Type B pancreatic cell (in vitro differentiated cells): ENCODE measurements around the gene TAS1R3. TPM values are rescaled to one million over a fixed set of nuclear protein-coding genes. Genes with fewer than 3 reads are reported as not detected.
A peak's percentile ranks its signal among the peaks of the same experiment; 100 is the strongest.
"Not testable (repeated sequence)": the region's sequence is repeated elsewhere in the genome, so short reads cannot be mapped to it uniquely, and the experiment has no call there.

Experiments
- DNase-seq: peaks from one replicate; pipeline ENCODE4 v3.0.0; 2021; ENCODE audit warnings: mixed read lengths; ENCODE audit not compliant: unreplicated experiment; ENCODE audit errors: extremely low spot score
- H3K27ac Mint-ChIP-seq: 2 replicates; pipeline ENCODE4 v1.8.0; 2021; ENCODE audit warnings: mild to moderate bottlenecking, mixed read lengths
- H3K27me3 Mint-ChIP-seq: 2 replicates; pipeline ENCODE4 v1.8.0; 2021; ENCODE audit warnings: mixed read lengths
- H3K36me3 Mint-ChIP-seq: 2 replicates; pipeline ENCODE4 v1.8.0; 2021; ENCODE audit warnings: mixed read lengths
- H3K4me1 Mint-ChIP-seq: one replicate; pipeline ENCODE4 v1.8.0; 2021; ENCODE audit warnings: mixed read lengths; ENCODE audit not compliant: unreplicated experiment
- H3K4me3 Mint-ChIP-seq: 2 replicates; pipeline ENCODE4 v1.8.0; 2021; ENCODE audit warnings: mild to moderate bottlenecking, mixed read lengths
- H3K9me3 Mint-ChIP-seq: 2 replicates; pipeline ENCODE4 v1.8.0; 2021; ENCODE audit warnings: mixed read lengths
- total RNA-seq: library from RNA; stranded (reverse); gene quantifications from 2 replicates; pipeline ENCODE4 v1.2.1, GENCODE V29; 2021; ENCODE audit warnings: low replicate concordance
- TF ChIP-seq, protein P1 (sequence below): fragments of 200-600 bp; sonication (generic); conservative IDR thresholded peaks from 2 replicates; pipeline ENCODE4 v1.5.0; 2021; ENCODE audit warnings: antibody characterized with exemption, mild to moderate bottlenecking

The TAS1R3 gene
- total RNA-seq, 1 donor from 2014 or later: 0.89 TPM

DNA sequence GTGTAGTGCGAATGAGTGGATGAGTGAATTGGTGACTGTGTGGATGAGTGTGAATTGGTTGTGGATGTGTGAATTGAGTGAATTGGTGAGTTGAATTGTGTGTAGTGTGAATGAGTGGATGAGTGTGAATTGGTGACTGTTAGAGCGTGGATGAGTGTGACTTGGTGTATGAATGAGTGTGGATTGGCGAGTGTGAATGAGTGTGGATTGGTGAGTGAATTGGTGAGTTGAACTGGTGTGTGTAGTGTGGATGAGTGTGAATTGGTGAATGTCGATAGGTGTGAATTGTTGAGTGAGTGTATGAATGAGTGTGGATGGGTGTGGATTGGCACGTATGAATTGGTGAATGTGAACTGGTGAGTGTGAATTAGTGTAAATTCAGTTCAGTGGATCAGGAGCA lies 36.2 kb downstream of the TAS1R3 start:
- H3K36me3 Mint-ChIP-seq: no peaks in the 10 kb centered on the region
- no peak overlapping the region for H3K27ac Mint-ChIP-seq
- no peak for DNase-seq
- H3K9me3 Mint-ChIP-seq: no peaks in the 10 kb centered on the region
- no peak overlapping the region for H3K4me3 Mint-ChIP-seq
- TF ChIP-seq, protein P1, sequence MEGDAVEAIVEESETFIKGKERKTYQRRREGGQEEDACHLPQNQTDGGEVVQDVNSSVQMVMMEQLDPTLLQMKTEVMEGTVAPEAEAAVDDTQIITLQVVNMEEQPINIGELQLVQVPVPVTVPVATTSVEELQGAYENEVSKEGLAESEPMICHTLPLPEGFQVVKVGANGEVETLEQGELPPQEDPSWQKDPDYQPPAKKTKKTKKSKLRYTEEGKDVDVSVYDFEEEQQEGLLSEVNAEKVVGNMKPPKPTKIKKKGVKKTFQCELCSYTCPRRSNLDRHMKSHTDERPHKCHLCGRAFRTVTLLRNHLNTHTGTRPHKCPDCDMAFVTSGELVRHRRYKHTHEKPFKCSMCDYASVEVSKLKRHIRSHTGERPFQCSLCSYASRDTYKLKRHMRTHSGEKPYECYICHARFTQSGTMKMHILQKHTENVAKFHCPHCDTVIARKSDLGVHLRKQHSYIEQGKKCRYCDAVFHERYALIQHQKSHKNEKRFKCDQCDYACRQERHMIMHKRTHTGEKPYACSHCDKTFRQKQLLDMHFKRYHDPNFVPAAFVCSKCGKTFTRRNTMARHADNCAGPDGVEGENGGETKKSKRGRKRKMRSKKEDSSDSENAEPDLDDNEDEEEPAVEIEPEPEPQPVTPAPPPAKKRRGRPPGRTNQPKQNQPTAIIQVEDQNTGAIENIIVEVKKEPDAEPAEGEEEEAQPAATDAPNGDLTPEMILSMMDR: no peak
- peaks cover under 1% of the 10 kb centered on the region for H3K4me1 Mint-ChIP-seq
- no peaks in the 10 kb centered on the region for H3K27me3 Mint-ChIP-seq

- not testable (repeated sequence) for H3K27ac Mint-ChIP-seq
Measured at GRCh38 chr1:1370094-1370493, 39.0 kb downstream of the TAS1R3 start.

DNA sequence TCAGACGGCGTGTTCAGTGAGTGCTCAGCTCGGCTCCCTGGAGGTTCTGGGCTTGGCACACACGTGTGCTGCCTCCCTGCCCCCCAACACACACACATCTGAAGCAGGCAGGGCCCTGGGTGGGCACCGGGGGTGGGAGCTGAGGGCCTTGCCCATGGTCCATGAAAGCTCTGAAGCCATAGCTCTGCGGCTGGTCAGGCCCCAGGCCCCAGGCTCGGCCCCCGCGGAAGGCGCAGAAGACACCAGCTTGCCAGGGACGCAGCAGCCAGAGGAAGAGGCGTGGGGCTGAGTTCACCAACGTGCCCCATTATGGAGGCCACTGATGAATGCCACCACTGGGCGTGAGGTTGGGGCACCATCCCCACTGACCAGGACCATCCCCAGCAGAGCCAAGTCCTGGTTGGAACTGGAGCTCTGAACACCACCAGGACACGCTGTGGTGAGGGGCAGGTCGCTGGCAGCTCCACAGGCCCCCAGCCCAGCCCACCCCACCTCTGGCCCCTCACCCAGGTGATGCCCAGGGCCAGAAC lies 39.8 kb downstream of the TAS1R3 start:
- H3K4me1 Mint-ChIP-seq: peaks cover 4% of the 10 kb centered on the region
- H3K27me3 Mint-ChIP-seq: peaks cover 3% of the 10 kb centered on the region
- H3K36me3 Mint-ChIP-seq: peaks cover 4% of the 10 kb centered on the region
- TF ChIP-seq, protein P1: no peak
- no peaks in the 10 kb centered on the region for H3K9me3 Mint-ChIP-seq
- no peak overlapping the region for H3K27ac Mint-ChIP-seq
- no peak overlapping the region for H3K4me3 Mint-ChIP-seq
- DNase-seq: no peak

More at GRCh38 chr1:1370094-1370493, 39.0 kb downstream of the TAS1R3 start:
- H3K36me3 Mint-ChIP-seq, H3K4me1 Mint-ChIP-seq, H3K9me3 Mint-ChIP-seq, H3K27me3 Mint-ChIP-seq, DNase-seq, H3K4me3 Mint-ChIP-seq: not testable (repeated sequence)

DNA sequence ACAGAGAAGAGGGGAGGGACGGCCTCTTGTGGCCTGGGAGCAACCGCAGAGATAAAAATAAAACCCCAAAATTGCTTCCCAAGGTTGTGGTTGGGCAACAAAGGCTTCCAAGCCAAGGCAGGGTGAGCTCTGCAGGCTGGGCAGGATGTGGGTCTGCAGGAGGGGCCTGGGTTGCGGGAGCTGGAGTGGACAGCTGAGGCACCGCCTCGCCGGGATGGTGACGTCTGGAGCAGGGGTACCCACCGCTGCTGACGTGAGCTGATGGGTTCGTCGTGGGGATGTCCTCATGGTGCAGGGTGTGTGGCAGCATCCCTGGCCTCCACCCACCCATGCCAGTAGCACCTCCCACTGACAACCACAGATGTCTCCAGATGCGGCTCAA lies 40.3 kb downstream of the TAS1R3 start:
- peaks cover 3% of the 10 kb centered on the region for H3K27me3 Mint-ChIP-seq
- H3K36me3 Mint-ChIP-seq: peaks cover 4% of the 10 kb centered on the region
- H3K4me3 Mint-ChIP-seq: no peak overlapping the region
- TF ChIP-seq, protein P1: no peak
- H3K27ac Mint-ChIP-seq: no peak overlapping the region
- peaks cover 4% of the 10 kb centered on the region for H3K4me1 Mint-ChIP-seq
- DNase-seq: no peak
- H3K9me3 Mint-ChIP-seq: no peaks in the 10 kb centered on the region

DNA sequence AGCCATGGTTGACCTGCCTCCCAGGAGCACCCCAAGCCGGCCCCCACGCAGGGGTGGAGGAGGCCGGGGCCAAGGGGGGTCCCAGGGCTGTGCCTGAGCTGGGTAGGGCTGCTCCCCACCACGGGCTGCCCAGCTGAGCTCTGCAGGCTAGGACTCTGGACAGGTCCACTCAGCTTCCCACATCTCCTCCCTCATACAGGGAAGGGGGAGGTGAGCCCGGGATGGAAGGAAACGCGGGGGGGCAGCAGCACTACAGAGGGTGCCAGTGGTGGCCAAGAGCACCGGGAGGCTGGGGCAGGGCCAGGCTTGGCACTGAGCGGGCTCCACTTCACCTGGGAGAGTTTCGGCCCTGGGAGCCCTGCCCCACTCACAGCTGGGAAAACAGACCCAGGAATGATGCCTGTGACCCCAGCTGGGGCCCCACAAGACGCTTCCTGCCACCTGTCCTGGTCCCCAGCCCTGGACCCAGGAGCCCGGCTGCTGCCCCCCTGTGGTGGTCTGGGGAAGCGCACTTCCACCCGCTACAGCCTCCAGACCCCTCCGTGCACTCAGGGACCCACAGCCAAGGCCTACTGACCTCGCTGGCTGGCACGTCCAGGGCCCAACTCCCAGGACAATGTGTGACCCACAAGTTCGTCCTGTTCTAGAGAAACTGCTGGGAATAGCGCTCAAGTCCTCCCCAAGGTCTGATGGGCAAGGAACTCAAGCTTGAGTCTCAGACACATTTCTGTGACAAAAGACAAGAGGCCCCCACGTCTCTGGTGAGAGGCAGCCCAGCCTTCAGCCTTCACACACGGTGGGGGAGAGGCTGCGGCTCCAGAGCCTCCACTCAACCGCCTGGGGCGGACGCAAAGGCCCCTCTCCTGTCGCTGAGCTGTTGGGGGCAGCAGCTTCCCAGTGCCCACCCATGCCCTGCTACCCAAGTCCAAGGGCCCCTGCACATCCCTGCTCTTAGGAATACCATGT lies 40.9 kb downstream of the TAS1R3 start:
- peaks cover 4% of the 10 kb centered on the region for H3K4me1 Mint-ChIP-seq
- DNase-seq: peak; percentile 85
- no peaks in the 10 kb centered on the region for H3K9me3 Mint-ChIP-seq
- H3K4me3 Mint-ChIP-seq: peak overlapping the region; percentile 68
- no peak overlapping the region for H3K27ac Mint-ChIP-seq
- peaks cover 3% of the 10 kb centered on the region for H3K27me3 Mint-ChIP-seq
- TF ChIP-seq, protein P1: peak; percentile 92
- H3K36me3 Mint-ChIP-seq: peaks cover 4% of the 10 kb centered on the region
